GM19043 (cell line): ENCODE results near the gene ARL3.

ENCODE experiments used
- ATAC-seq: cut with Tn5 transposase; IDR thresholded peaks from one replicate; pipeline ENCODE4 v1.9.1; 2021; ENCODE audit warnings: low read depth; ENCODE audit not compliant: unreplicated experiment

ARL3 gene

GRCh38 chr10:102624094-102624493 is 90.1 kb downstream of the ARL3 start:
- ATAC-seq = no peak
